22Rv1 (cell line): ENCODE data around the gene PGS1.
"Not testable (repeated sequence)": the region's sequence is repeated elsewhere in the genome, so short reads cannot be mapped to it uniquely, and the experiment has no call there.

Experiments
- H3K27ac ChIP-seq: fragments of 450-650 bp; 2 replicates; pipeline ENCODE4 v1.5.1; 2017
- CTCF ChIP-seq: fragments of 450-650 bp; IDR thresholded peaks from 2 replicates; pipeline ENCODE4 v1.5.1; 2017; ENCODE audit warnings: mild to moderate bottlenecking
- ZFX ChIP-seq: fragments of 450-650 bp; IDR thresholded peaks from 2 replicates; pipeline ENCODE4 v1.6.1; 2017; ENCODE audit warnings: antibody characterized with exemption, borderline replicate concordance

The PGS1 gene

GRCh38 chr17:78460176-78460675 lies 81.8 kb downstream of the PGS1 start:
- H3K27ac ChIP-seq, result no peak overlapping the region
- TF ChIP-seq CTCF (no peak), ZFX (no peak)

- H3K27ac ChIP-seq, result no peak overlapping the region
- TF ChIP-seq CTCF, result no peak
- TF ChIP-seq ZFX, result no peak
Observed at GRCh38 chr17:78460951-78461798, 82.7 kb downstream of the PGS1 start.

GRCh38 chr17:78461799-78462053 lies 83.3 kb downstream of the PGS1 start:
- H3K27ac ChIP-seq, result no peak overlapping the region
- TF ChIP-seq ZFX (no peak), CTCF (no peak)

- H3K27ac ChIP-seq, result no peak overlapping the region
- TF ChIP-seq ZFX (no peak), CTCF (no peak)
Observed at GRCh38 chr17:78462148-78462547, 83.7 kb downstream of the PGS1 start.

- H3K27ac ChIP-seq, result not testable (repeated sequence)
Observed at GRCh38 chr17:78466109-78466785, 87.8 kb downstream of the PGS1 start.

- TF ChIP-seq ZFX (no peak), CTCF (no peak)
- no peak overlapping the region for H3K27ac ChIP-seq
Observed at GRCh38 chr17:78466786-78467715, 88.6 kb downstream of the PGS1 start.

- H3K27ac ChIP-seq, result no peak overlapping the region
- no peak for TF ChIP-seq CTCF
- no peak for TF ChIP-seq ZFX
Observed at GRCh38 chr17:78468366-78468765, 89.9 kb downstream of the PGS1 start.
